HPDE6-E6E7 (cell line): Measurements from ENCODE around the gene FAM241A.

Experiments used
- DNase-seq: peaks from one replicate; pipeline ENCODE4 v3.0.0; 2011; ENCODE audit warnings: missing footprints; ENCODE audit errors: extremely low spot score

The FAM241A gene

GRCh38 chr4:112214390-112215264 is 69.4 kb downstream of the FAM241A start:
- no peak for DNase-seq

GRCh38 chr4:112219826-112220366 is 74.6 kb downstream of the FAM241A start:
- no peak for DNase-seq

DNA sequence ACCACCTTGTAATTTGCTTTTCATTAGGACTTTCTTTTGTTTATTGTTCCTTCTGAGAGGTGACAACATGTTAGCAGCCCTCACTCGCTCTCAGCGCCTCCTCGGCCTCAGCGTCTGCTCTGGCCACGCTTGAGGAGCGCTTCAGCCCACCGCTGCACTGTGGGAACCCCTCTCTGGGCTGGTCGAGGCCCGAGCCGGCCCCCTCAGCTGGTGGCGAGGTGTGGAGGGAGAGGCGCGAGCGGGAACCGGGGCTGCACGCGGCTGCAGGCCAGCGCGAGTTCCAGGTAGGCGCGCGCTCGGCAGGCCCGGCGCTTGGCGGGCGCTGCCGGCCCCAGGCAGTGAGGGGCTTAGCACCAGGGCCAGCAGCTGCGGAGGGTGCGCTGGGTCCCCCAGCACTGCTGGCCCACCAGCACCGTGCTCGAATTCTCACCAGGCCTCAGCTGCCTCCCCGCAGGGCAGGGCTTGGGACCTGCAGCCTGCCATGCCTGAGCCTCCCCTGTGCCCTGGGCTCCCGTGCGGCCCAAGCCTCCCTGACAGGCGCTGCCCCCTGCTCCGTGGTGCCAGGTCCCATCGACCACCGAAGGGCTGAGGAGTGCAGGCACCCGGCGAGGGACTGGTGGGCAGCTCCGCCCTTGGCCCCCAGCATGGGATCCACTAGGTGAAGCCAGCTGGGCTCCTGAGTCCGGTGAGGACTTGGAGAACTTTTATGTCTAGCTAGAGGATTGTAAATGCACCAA is 77.1 kb downstream of the FAM241A start:
- DNase-seq, result no peak

- DNase-seq, result no peak
Measured at GRCh38 chr4:112225157-112225556, 79.9 kb downstream of the FAM241A start.

GRCh38 chr4:112230879-112231778 is 85.9 kb downstream of the FAM241A start:
- DNase-seq, result peak; percentile 87

- peak; percentile 76 for DNase-seq
Measured at GRCh38 chr4:112231779-112232713, 86.8 kb downstream of the FAM241A start, which contains the start of gene AP1AR. Gene AP1AR, plus strand, starts transcription at chr4:112231787. Its CDS starts 305 bp downstream, at chr4:112232092.

GRCh38 chr4:112234952-112235609 is 89.8 kb downstream of the FAM241A start:
- no peak for DNase-seq

- no peak for DNase-seq
Measured at GRCh38 chr4:112236040-112236439, 90.8 kb downstream of the FAM241A start.

DNA sequence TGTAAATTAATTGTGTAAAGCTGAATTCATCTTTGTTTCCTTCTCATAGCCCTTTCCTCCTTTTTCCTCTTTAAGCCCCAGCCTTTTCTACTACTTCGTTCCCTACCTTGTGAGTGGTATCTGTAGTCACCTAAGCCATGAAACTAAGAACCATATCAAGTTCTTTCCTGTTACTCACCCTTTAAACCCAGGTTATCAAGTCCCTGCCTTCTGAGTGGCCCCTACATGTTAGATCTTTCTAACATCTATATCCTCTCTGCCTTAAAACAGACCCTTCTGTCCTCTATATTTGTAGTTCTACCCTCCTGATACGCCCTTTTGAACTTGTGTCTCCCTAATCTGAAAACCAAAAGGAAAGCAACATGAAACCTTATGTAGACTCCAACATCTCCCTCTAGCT is 93.6 kb downstream of the FAM241A start:
- no peak for DNase-seq
